HepG2 (cell line): ENCODE data around the gene COL9A3. TPM values are rescaled to one million over a fixed set of nuclear protein-coding genes. Genes with fewer than 3 reads are reported as not detected.

ENCODE experiments used
- ASH2L ChIP-seq: fragments of 300-600, 200-600 bp; sonication (generic); IDR thresholded peaks from 2 replicates; pipeline ENCODE4 v1.7.0; 2017; ENCODE audit warnings: low read depth, mild to moderate bottlenecking, moderate library complexity, mixed read lengths, low read length; ENCODE audit not compliant: insufficient read length
- CCAR2 ChIP-seq: fragments of 200-400 bp; formaldehyde crosslinking; optimal IDR thresholded peaks from 2 replicates; pipeline ENCODE3; 2018; ENCODE audit warnings: low read depth, mild to moderate bottlenecking, low read length, moderate library complexity
- KLF9 ChIP-seq: IDR thresholded peaks from 2 replicates; pipeline ENCODE4 v1.6.1; 2016; ENCODE audit warnings: low read depth
- MBNL3 ChIP-seq: fragments of 250-450 bp; sonication (Bioruptor Pico); conservative IDR thresholded peaks from 2 replicates; pipeline ENCODE4 v1.8.0; 2022; ENCODE audit warnings: mild to moderate bottlenecking, inconsistent platforms
- SP140L ChIP-seq: sonication (generic); formaldehyde crosslinking; IDR thresholded peaks from 2 replicates; pipeline ENCODE4 v1.4.0; 2020; ENCODE audit warnings: missing genetic modification reagents, borderline replicate concordance
- SPEN ChIP-seq: sonication (generic); formaldehyde crosslinking; IDR thresholded peaks from 2 replicates; pipeline ENCODE4 v1.5.1; 2020; ENCODE audit warnings: low read depth, mild to moderate bottlenecking, missing genetic modification reagents
- TRIM24 ChIP-seq: sonication (generic); formaldehyde crosslinking; IDR thresholded peaks from 2 replicates; pipeline ENCODE4 v1.8.0; 2022; ENCODE audit warnings: mild to moderate bottlenecking, missing genetic modification reagents
- polyA plus RNA-seq, 8 experiments: library from polyadenylated mRNA; depleted of rRNA in 3 of 8; stranded (reverse) in 7 of 8; unstranded in 1 of 8; fragments of >200 nt; fragmentation: Illumina TruSeq in 4 of 8; extraction: Trizol in 4 of 8; gene quantifications; 2 replicates each; pipeline versions ENCODE4 v1.2.1 to v1.2.3, GENCODE V29; 2011 to 2016; ENCODE audit warnings: low read depth in 4 of 8, missing spikeins in 1 of 8, mixed read lengths in 1 of 8; ENCODE audit not compliant: insufficient read depth in 1 of 8
- total RNA-seq, 5 experiments: library from RNA; depleted of rRNA; stranded (reverse); fragments of >200 nt; fragmentation: Illumina TruSeq; extraction: Trizol; gene quantifications; 2 replicates each; pipeline ENCODE4 v1.2.3, GENCODE V29; 2016; ENCODE audit warnings: low read depth in 1 of 5
- TF ChIP-seq, protein P1 (sequence below), 2 experiments: sonication (generic) in 1 of 2; formaldehyde crosslinking in 1 of 2; IDR thresholded peaks; 2 replicates each; pipeline versions ENCODE4 v1.6.1 to v1.9.0; 2014 to 2022; ENCODE audit warnings: antibody characterized with exemption in 1 of 2, borderline replicate concordance in 1 of 2, inconsistent platforms in 1 of 2, low read depth in 1 of 2, missing genetic modification reagents in 1 of 2
- TF ChIP-seq, protein P2 (sequence below): IDR thresholded peaks from 2 replicates; pipeline ENCODE4 v1.4.0; 2020; ENCODE audit warnings: mild to moderate bottlenecking, missing genetic modification reagents
- TF ChIP-seq, protein P3 (sequence below): IDR thresholded peaks from 2 replicates; pipeline ENCODE4 v1.6.1; 2016; ENCODE audit warnings: low read depth, borderline replicate concordance
- TF ChIP-seq, protein P4 (sequence below): sonication (generic); formaldehyde crosslinking; IDR thresholded peaks from 2 replicates; pipeline ENCODE4 v1.4.0; 2020; ENCODE audit warnings: mild to moderate bottlenecking, missing genetic modification reagents
- TF ChIP-seq, protein P5 (sequence below): sonication (generic); formaldehyde crosslinking; conservative IDR thresholded peaks from 2 replicates; pipeline ENCODE4 v1.4.0; 2020; ENCODE audit warnings: missing genetic modification reagents
- TF ChIP-seq, protein P6 (sequence below): fragments of 450-650 bp; IDR thresholded peaks from 2 replicates; pipeline ENCODE4 v1.6.1; 2017

The COL9A3 gene
- total and polyA plus RNA-seq, 2 of the 13 experiments (the other 11 are each of a cell fraction or from before 2014, with no cell fraction given): 155 to 204 TPM

DNA sequence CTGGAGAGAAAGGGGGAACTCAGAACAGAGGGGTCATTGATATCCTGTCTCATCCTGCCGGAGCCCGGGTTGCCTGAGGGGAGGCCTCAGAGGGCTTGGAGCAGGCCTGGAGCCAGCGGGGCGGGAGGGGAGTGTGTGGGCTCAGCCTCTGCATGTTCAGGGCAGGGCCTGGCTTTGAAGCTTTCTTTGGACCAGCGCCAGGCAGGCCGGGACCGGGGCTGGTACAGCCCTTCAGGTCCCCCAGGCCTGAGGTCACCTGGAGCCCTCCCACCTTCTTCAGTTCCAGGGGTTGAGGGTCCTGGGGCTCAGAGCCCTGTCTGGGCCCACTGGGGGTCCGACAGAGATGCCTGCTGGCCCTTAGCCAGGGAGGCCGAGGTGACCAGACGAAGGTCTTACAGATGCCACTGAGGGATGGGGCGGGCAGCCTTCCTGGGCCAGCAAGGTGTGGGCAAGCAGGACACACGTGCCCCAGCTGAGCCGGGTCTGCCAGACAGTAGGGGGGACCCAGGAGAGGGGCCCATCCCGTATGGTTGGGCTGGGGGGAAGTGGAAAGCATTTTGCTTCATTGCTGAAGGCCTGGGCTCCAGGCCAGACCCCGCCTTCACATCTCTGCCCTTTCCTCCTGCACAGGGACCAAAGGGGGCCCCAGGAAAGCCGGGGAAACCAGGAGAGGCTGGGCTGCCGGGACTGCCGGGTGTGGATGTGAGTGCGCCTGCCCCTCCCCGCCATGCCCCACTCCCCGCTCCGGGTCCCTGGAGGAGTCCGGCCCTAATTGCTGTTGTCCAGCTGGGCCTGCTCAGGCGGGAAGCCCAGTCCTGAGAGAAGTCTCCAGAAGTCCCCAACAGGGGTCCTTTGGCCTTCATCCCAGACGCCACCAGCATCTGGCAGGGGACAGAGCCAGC, 2.0 kb downstream of the COL9A3 start (continued):
- TF ChIP-seq, protein P1, sequence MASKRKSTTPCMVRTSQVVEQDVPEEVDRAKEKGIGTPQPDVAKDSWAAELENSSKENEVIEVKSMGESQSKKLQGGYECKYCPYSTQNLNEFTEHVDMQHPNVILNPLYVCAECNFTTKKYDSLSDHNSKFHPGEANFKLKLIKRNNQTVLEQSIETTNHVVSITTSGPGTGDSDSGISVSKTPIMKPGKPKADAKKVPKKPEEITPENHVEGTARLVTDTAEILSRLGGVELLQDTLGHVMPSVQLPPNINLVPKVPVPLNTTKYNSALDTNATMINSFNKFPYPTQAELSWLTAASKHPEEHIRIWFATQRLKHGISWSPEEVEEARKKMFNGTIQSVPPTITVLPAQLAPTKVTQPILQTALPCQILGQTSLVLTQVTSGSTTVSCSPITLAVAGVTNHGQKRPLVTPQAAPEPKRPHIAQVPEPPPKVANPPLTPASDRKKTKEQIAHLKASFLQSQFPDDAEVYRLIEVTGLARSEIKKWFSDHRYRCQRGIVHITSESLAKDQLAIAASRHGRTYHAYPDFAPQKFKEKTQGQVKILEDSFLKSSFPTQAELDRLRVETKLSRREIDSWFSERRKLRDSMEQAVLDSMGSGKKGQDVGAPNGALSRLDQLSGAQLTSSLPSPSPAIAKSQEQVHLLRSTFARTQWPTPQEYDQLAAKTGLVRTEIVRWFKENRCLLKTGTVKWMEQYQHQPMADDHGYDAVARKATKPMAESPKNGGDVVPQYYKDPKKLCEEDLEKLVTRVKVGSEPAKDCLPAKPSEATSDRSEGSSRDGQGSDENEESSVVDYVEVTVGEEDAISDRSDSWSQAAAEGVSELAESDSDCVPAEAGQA (IDR thresholded peaks at IDR 0.05; ENCODE audit: low read depth): 0 out of 2 replicates have a peak, but pooled peaks have one; percentile 38
- TF ChIP-seq, protein P1 (CRISPR knock-in tag; IDR thresholded peaks at IDR 0.05; ENCODE audit: borderline replicate concordance): no peak
- TF ChIP-seq, protein P2, sequence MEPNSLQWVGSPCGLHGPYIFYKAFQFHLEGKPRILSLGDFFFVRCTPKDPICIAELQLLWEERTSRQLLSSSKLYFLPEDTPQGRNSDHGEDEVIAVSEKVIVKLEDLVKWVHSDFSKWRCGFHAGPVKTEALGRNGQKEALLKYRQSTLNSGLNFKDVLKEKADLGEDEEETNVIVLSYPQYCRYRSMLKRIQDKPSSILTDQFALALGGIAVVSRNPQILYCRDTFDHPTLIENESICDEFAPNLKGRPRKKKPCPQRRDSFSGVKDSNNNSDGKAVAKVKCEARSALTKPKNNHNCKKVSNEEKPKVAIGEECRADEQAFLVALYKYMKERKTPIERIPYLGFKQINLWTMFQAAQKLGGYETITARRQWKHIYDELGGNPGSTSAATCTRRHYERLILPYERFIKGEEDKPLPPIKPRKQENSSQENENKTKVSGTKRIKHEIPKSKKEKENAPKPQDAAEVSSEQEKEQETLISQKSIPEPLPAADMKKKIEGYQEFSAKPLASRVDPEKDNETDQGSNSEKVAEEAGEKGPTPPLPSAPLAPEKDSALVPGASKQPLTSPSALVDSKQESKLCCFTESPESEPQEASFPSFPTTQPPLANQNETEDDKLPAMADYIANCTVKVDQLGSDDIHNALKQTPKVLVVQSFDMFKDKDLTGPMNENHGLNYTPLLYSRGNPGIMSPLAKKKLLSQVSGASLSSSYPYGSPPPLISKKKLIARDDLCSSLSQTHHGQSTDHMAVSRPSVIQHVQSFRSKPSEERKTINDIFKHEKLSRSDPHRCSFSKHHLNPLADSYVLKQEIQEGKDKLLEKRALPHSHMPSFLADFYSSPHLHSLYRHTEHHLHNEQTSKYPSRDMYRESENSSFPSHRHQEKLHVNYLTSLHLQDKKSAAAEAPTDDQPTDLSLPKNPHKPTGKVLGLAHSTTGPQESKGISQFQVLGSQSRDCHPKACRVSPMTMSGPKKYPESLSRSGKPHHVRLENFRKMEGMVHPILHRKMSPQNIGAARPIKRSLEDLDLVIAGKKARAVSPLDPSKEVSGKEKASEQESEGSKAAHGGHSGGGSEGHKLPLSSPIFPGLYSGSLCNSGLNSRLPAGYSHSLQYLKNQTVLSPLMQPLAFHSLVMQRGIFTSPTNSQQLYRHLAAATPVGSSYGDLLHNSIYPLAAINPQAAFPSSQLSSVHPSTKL (CRISPR knock-in tag): peak; percentile 76
- TF ChIP-seq KLF9 (CRISPR knock-in tag) (no peak), CCAR2 (no peak), SP140L (no peak; the same call in 1 of the 2 replicates), MBNL3 (CRISPR knock-in tag) (no peak), TRIM24 (CRISPR knock-in tag) (no peak), ASH2L (no peak), SPEN (CRISPR knock-in tag) (peak; percentile 80)
- TF ChIP-seq, protein P3, sequence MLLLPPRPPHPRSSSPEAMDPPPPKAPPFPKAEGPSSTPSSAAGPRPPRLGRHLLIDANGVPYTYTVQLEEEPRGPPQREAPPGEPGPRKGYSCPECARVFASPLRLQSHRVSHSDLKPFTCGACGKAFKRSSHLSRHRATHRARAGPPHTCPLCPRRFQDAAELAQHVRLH (CRISPR knock-in tag): peak; percentile 54; the same call in 1 of the 2 replicates
- TF ChIP-seq, protein P4, sequence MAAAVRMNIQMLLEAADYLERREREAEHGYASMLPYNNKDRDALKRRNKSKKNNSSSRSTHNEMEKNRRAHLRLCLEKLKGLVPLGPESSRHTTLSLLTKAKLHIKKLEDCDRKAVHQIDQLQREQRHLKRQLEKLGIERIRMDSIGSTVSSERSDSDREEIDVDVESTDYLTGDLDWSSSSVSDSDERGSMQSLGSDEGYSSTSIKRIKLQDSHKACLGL: peak; percentile 87
- TF ChIP-seq, protein P5, sequence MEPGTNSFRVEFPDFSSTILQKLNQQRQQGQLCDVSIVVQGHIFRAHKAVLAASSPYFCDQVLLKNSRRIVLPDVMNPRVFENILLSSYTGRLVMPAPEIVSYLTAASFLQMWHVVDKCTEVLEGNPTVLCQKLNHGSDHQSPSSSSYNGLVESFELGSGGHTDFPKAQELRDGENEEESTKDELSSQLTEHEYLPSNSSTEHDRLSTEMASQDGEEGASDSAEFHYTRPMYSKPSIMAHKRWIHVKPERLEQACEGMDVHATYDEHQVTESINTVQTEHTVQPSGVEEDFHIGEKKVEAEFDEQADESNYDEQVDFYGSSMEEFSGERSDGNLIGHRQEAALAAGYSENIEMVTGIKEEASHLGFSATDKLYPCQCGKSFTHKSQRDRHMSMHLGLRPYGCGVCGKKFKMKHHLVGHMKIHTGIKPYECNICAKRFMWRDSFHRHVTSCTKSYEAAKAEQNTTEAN: no peak
- TF ChIP-seq, protein P6, sequence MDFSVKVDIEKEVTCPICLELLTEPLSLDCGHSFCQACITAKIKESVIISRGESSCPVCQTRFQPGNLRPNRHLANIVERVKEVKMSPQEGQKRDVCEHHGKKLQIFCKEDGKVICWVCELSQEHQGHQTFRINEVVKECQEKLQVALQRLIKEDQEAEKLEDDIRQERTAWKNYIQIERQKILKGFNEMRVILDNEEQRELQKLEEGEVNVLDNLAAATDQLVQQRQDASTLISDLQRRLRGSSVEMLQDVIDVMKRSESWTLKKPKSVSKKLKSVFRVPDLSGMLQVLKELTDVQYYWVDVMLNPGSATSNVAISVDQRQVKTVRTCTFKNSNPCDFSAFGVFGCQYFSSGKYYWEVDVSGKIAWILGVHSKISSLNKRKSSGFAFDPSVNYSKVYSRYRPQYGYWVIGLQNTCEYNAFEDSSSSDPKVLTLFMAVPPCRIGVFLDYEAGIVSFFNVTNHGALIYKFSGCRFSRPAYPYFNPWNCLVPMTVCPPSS: no peak
